GM19324 (cell line): ENCODE results near the gene CFAP92.

Experiments
- ATAC-seq: cut with Tn5 transposase; IDR thresholded peaks from one replicate; pipeline ENCODE4 v1.9.1; 2021; ENCODE audit warnings: mild to moderate bottlenecking, moderate library complexity; ENCODE audit not compliant: unreplicated experiment, low FRiP score

The CFAP92 gene

DNA sequence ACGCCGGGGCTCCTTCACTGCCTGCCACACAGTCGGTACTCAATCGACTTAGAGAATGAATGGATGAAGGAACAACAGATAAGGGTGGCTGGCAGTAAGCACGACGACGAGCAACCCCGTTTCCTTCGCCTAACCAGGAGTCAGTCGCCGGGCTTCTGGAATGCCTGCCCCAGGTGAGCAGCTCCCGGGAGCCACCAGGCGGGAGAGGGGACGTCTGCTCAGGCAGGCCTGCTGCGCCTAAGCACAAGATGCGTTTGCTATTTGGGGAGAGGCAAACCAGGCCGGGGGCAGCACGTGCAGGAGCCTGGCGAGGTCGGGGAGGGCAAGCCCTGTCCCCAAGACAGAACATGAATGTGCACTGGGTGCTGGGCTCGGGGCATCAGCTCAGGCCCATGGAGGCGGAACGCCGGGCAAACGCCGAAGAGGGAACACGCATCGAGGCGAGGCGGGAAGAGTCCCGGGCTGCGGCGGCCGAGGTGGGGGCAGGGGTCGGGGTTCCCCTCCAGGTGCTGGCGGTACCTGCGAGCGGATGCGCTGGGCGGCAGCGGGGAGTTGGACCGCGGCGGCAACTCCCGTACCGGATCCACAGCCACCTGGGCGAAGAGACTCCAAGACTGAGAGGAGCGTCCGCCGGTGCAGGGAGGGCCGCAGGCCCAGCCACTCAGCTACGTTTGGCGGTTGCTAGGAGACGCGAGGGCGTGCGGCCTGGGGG, at the start of gene CFAP92:
Gene CFAP92 (minus strand): TSS at position 616 of the 712 bp plus-strand sequence. CDS start 772 bp downstream, outside the sequence.
- ATAC-seq, result peak; percentile 68

- no peak for ATAC-seq
Measured at GRCh38 chr3:129040579-129041300, 46.9 kb upstream of the CFAP92 start.

DNA sequence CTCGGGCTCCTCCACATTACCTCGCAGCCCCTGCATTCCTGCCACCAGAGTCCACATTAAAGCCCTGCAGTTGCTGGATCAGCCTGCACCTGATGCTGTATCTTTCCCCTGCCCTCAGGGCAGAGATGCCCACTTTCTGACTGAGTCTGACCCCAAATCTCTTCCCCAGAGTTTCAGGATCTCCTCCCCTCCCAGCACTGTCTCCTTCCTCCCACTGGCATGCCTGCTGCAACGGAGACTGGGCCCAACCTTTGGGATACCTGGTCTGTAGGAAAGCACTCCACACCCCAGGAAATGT, 46.1 kb upstream of the CFAP92 start:
- ATAC-seq, result no peak

- no peak for ATAC-seq
Measured at GRCh38 chr3:129039271-129040038, 45.6 kb upstream of the CFAP92 start.

GRCh38 chr3:129038121-129038855, 44.4 kb upstream of the CFAP92 start:
- no peak for ATAC-seq

GRCh38 chr3:129037093-129037419, 43.2 kb upstream of the CFAP92 start:
- no peak for ATAC-seq

- ATAC-seq, result no peak
Measured at GRCh38 chr3:129036222-129037092, 42.6 kb upstream of the CFAP92 start.

GRCh38 chr3:129035360-129036221, 41.7 kb upstream of the CFAP92 start:
- no peak for ATAC-seq

DNA sequence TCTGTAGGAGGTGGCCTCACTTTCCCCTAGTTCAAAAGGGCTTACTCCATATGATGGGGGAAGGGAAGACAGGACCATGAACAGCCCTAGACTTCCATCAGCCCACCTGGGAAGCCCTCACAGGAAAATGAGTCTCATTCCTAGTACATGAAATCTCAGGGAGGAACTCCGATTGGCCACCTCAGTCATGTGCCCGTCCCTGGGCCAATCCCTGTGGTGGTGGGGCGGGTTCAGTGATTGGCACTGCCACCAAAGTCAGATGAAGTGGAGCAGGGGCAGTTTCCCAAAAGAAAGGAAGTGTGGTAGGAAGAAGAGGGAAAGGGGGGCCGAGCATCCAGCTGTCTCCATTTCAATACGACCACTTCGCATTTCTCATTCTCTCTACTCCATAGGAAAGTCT, 40.8 kb upstream of the CFAP92 start:
- ATAC-seq, result no peak

DNA sequence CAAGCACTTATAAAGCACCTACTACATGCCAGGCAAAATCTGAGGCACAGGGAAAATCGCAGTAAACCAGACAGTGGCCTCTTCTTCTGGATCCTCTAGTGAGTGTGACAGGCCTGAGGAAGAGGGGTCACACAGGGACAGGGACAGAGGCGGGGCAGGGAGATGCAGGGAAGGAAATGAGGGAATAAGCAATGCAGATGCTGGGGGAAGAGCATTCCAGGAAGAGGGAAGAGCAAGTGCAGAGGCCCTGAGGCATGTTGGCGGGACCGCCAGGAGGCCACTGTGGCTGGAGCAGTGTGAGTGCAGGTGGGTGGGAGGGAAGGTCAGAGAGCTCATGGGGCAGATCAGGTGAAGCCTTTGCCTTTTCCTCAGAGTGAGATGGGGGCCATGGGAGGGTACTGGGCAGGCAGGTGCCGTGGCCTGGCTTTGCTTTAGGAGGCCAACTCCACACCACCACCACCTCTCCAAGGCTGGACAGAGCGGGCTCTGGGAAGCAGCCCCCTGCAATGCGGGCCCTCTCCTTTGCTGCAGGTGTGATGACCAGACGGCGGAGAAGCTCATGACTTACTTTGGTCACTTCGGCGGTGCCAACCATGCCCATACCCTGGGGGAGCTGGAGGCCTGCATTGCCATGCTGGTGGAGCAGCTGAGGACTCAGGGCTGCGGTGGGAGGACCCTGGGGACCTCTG, 39.9 kb upstream of the CFAP92 start:
- ATAC-seq, result no peak

DNA sequence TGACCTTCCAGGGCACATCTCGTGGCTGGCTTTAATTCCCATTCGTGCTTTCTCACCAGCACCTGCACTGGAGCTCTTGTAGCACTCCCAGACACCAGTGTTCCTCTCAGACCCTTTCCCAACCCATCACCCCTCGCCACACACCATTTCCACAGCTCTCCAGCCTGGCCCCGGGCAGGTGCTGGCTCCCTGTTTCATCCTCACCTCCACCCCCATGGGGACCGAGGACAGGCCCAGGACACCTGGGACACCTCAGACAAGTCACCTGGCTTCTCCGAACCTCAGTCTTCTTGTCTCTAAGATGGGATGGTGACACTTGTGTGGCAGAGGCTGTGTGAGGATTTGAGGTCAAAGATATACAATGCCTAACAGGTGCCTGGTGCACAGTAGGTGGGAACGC, 39.3 kb upstream of the CFAP92 start:
- no peak for ATAC-seq

DNA sequence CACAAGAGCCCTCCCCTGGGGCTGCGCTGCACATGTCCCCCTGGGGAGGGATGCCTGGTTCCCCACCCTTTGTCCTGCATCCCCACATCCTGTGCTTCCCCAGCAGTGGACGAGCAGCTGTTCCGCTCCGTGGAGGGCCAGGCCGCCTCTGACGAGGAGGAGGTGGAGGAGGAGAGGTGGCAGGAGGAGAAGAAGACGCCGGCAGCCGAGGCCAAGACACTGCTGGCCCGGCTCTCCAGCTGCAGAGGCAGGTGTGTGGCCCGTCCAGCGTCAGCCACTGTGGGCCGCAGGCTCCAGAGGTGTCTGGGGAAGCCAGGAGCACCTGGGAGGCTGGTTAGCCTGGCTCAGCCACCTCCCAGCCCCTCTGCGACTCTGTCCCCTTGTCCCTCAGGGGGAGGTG, 38.8 kb upstream of the CFAP92 start:
- ATAC-seq, result no peak

GRCh38 chr3:129031476-129032215, 37.8 kb upstream of the CFAP92 start:
- ATAC-seq, result no peak

DNA sequence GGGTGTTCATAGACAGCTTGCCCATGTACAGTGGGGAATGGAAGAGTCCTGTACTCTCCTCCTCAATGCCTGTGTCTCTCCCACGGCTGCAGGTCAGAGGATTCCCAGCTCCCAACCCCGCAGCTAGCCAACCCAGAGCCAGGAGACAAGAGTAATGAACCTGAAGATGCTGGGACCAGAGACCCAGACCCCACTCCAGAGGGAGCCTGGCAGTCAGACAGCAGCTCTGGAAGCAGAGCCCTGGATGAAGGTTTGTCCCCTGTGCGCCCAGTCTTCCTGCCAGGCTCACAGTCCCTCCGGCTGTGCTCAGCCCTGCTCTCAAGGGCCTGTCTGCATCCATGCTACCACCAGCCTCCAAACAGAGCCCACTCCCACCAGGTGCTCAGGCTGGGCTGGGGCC, 36.7 kb upstream of the CFAP92 start:
- no peak for ATAC-seq

- no peak for ATAC-seq
Measured at GRCh38 chr3:129028866-129029265, 35.0 kb upstream of the CFAP92 start.

- ATAC-seq, result no peak
Measured at GRCh38 chr3:129027544-129027880, 33.6 kb upstream of the CFAP92 start.

DNA sequence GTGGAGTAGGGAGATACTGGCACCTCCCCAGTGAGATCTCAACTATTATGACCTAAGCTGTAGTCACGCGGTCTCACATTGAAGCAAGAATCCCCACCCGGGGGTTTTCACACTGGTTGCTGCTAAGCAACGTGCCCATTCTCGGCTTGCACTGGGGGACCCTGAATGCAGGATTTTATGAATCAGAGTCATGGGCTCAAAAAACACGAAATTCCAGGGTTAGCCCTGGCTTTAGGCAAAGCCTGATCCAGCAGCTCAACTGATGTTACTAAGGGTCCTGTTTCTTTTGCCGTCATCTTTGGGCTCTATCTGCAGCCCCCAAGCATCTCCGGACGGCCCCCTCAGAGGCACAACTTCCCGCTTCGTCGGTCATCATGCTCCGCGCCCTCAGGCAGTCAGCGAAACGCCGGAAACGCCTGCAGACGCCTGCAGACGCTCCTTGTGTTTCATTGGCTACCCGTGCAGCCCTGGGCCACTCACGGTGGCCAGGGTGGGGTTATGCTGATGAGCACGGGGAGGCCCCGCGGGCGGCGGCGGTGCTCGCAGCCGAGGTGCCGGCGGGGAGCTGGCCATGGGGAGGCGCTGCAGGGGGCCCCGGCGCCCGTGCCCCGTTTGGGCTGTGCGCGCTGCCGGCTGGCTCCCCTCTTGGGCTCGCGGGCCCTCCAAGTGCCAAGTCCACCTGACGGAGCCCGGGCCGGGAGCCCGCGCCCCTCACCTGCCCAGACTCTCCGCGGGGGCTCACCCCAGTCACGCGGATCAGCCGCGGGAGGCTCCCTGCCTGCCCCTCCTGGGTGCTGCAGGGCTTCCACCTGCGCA, 33.1 kb upstream of the CFAP92 start:
- peak; percentile 97 for ATAC-seq
